GM04503 (cell line): ENCODE data around the gene GSAP.
"Not testable (repeated sequence)": the region's sequence is repeated elsewhere in the genome, so short reads cannot be mapped to it uniquely, and the experiment has no call there.

Experiments
- DNase-seq: peaks from one replicate; pipeline ENCODE4 v3.0.0-alpha.2; 2012; ENCODE audit warnings: low read depth

GSAP gene

GRCh38 chr7:77415823-77416620 is at the start of gene GSAP:
Gene GSAP (minus strand): TSS chr7:77416349. CDS start chr7:77416321, 28 bp downstream.
- no peak for DNase-seq

- no peak for DNase-seq
These were observed 49.1 kb upstream of the GSAP start for GRCh38 chr7:77465256-77465655.

GRCh38 chr7:77464589-77464988 is 48.4 kb upstream of the GSAP start:
- no peak for DNase-seq

GRCh38 chr7:77463632-77464031 is 47.5 kb upstream of the GSAP start:
- DNase-seq, result not testable (repeated sequence)

- no peak for DNase-seq
These were observed 45.7 kb upstream of the GSAP start for GRCh38 chr7:77461842-77462241.

GRCh38 chr7:77461246-77461645 is 45.1 kb upstream of the GSAP start:
- DNase-seq, result no peak

- no peak for DNase-seq
These were observed 43.9 kb upstream of the GSAP start for GRCh38 chr7:77460057-77460486.

GRCh38 chr7:77459311-77459726 is 43.2 kb upstream of the GSAP start:
- no peak for DNase-seq

GRCh38 chr7:77458786-77459185 is 42.6 kb upstream of the GSAP start:
- no peak for DNase-seq

GRCh38 chr7:77457779-77458178 is 41.6 kb upstream of the GSAP start:
- DNase-seq, result no peak

- no peak for DNase-seq
These were observed 40.5 kb upstream of the GSAP start for GRCh38 chr7:77456696-77457095.

GRCh38 chr7:77455321-77455720 is 39.2 kb upstream of the GSAP start:
- peak; percentile 50 for DNase-seq

GRCh38 chr7:77454802-77455201 is 38.7 kb upstream of the GSAP start:
- no peak for DNase-seq

- DNase-seq, result no peak
These were observed 37.4 kb upstream of the GSAP start for GRCh38 chr7:77453531-77453930.

- DNase-seq, result not testable (repeated sequence)
These were observed 35.8 kb upstream of the GSAP start for GRCh38 chr7:77451950-77452349.

- no peak for DNase-seq
These were observed 34.5 kb upstream of the GSAP start for GRCh38 chr7:77450613-77451012.

GRCh38 chr7:77450054-77450453 is 33.9 kb upstream of the GSAP start:
- no peak for DNase-seq

- DNase-seq, result no peak
These were observed 31.5 kb upstream of the GSAP start for GRCh38 chr7:77447616-77448015.

GRCh38 chr7:77444123-77444522 is 28.0 kb upstream of the GSAP start:
- no peak for DNase-seq

- DNase-seq, result no peak
These were observed 26.9 kb upstream of the GSAP start for GRCh38 chr7:77443042-77443441.

- no peak for DNase-seq
These were observed 26.5 kb upstream of the GSAP start for GRCh38 chr7:77442636-77443035.

- no peak for DNase-seq
These were observed 24.9 kb upstream of the GSAP start for GRCh38 chr7:77441046-77441445.

- no peak for DNase-seq
These were observed 23.4 kb upstream of the GSAP start for GRCh38 chr7:77439572-77439971.

- no peak for DNase-seq
These were observed 22.0 kb upstream of the GSAP start for GRCh38 chr7:77438131-77438530.
